Esophagus muscularis mucosa (tissue), 4 donors: ENCODE measurements around the gene PID1. TPM values are rescaled to one million over a fixed set of nuclear protein-coding genes. Genes with fewer than 3 reads are reported as not detected.

Source experiments
- DNase-seq: peaks from one replicate; pipeline ENCODE4 v3.0.0-alpha.2; 2017; ENCODE audit errors: extremely low spot score
- H3K27ac ChIP-seq, 4 donors: fragments of 200-600 bp; sonication (generic); replicated peaks in 1 of 4; 1 replicate in 3 of 4; 2 replicates in 1 of 4; pipeline ENCODE4 v1.5.1; 2016 to 2019; ENCODE audit warnings: mild to moderate bottlenecking in 1 of 4
- H3K27me3 ChIP-seq, 4 donors: fragments of 200-600 bp; sonication (generic); one replicate each; pipeline versions ENCODE4 v1.5.1 to v1.6.0; 2016 to 2019
- H3K36me3 ChIP-seq, 4 donors: fragments of 200-600 bp; sonication (generic); one replicate each; pipeline ENCODE4 v1.5.1; 2016 to 2019
- H3K4me1 ChIP-seq, 4 donors: fragments of 200-600 bp; sonication (generic); one replicate each; pipeline ENCODE4 v1.5.1; 2016 to 2019
- H3K4me3 ChIP-seq, 4 donors: fragments of 200-600 bp; sonication (generic); 1 replicate in 2 of 4; 2 replicates in 2 of 4; pipeline ENCODE4 v1.5.1; 2016 to 2019; ENCODE audit warnings: mild to moderate bottlenecking in 4 of 4, moderate library complexity in 1 of 4
- H3K9me3 ChIP-seq, 4 donors: fragments of 200-600 bp; sonication (generic); 1 replicate in 3 of 4; 2 replicates in 1 of 4; pipeline ENCODE4 v1.5.1; 2016 to 2019
- CTCF ChIP-seq, 3 experiments: fragments of 200-600 bp in 2 of 3; fragments of 450-650 bp in 1 of 3; sonication (generic) in 2 of 3; IDR thresholded peaks; one replicate each; pipeline ENCODE4 v1.5.1; 2017 to 2019; ENCODE audit warnings: antibody characterized with exemption in 3 of 3, mild to moderate bottlenecking in 2 of 3, moderate library complexity in 1 of 3
- EP300 ChIP-seq: sonication (generic); formaldehyde crosslinking; IDR thresholded peaks from one replicate; pipeline ENCODE4 v1.6.1; 2017; ENCODE audit warnings: antibody characterized with exemption
- POLR2A ChIP-seq: fragments of 450-650 bp; IDR thresholded peaks from one replicate; pipeline ENCODE4 v1.6.1; 2017; ENCODE audit warnings: antibody characterized with exemption, moderate library complexity, mild to moderate bottlenecking, low read depth
- POLR2AphosphoS5 ChIP-seq, 2 donors: sonication (generic); formaldehyde crosslinking; IDR thresholded peaks; one replicate each; pipeline ENCODE4 v1.6.1; 2017; ENCODE audit warnings: antibody characterized with exemption in 2 of 2
- WGBS: methylation state at CpG from one replicate; pipeline ENCODE4 v1.1.5; 2018; 5-methylcytosine and 5-hydroxymethylcytosine counted together
- intact Hi-C: fragments of 100-400 bp; cut with DNase I; formaldehyde crosslinking; loops from one replicate; pipeline ENCODE4 v1.15.1; 2023
- total RNA-seq, 4 donors: library from RNA; depleted of rRNA; stranded (reverse); fragments of >200 nt; gene quantifications; one replicate each; pipeline versions ENCODE4 v1.1.0 to v1.2.1, GENCODE V29; 2016

PID1 gene
- total RNA-seq, 4 donors from 2014 or later = 48.2 to 68.7 (median 55.4) TPM

- no peaks in the 10 kb centered on the region for H3K36me3 ChIP-seq
- intact Hi-C loops = no loop called here
- no peak overlapping the region for H3K27ac ChIP-seq
- no peak overlapping the region for H3K4me3 ChIP-seq
- peaks cover 0 to 6% (median 3%) of the 10 kb centered on the region in 4 donors for H3K9me3 ChIP-seq
- no peak for DNase-seq
- no peak for TF ChIP-seq CTCF (IDR thresholded peaks at IDR 0.05)
- TF ChIP-seq POLR2A = no peak
- TF ChIP-seq POLR2AphosphoS5 (IDR thresholded peaks at IDR 0.05) = no peak
- no peak for TF ChIP-seq EP300
- 62% methylated on average over 2 of the region's 2 CpGs for WGBS
- H3K27me3 ChIP-seq = no peaks in the 10 kb centered on the region
- H3K4me1 ChIP-seq = no peaks in the 10 kb centered on the region
Measured at GRCh38 chr2:229170171-229170570, 100.9 kb downstream of the PID1 start.

- no peak for DNase-seq
- TF ChIP-seq EP300 = no peak
- no peak for TF ChIP-seq CTCF (IDR thresholded peaks at IDR 0.05)
- no peak for TF ChIP-seq POLR2A
- no peak for TF ChIP-seq POLR2AphosphoS5 (IDR thresholded peaks at IDR 0.05)
- no peak overlapping the region for H3K4me3 ChIP-seq
- no peaks in the 10 kb centered on the region for H3K36me3 ChIP-seq
- WGBS = 69% methylated on average over 6 of the region's 6 CpGs
- H3K27me3 ChIP-seq = no peaks in the 10 kb centered on the region
- intact Hi-C loops = no loop called here
- peaks cover 0 to 6% (median 3%) of the 10 kb centered on the region in 4 donors for H3K9me3 ChIP-seq
- no peaks in the 10 kb centered on the region for H3K4me1 ChIP-seq
- H3K27ac ChIP-seq = no peak overlapping the region
Measured at GRCh38 chr2:229169751-229170150, 101.3 kb downstream of the PID1 start.

DNA sequence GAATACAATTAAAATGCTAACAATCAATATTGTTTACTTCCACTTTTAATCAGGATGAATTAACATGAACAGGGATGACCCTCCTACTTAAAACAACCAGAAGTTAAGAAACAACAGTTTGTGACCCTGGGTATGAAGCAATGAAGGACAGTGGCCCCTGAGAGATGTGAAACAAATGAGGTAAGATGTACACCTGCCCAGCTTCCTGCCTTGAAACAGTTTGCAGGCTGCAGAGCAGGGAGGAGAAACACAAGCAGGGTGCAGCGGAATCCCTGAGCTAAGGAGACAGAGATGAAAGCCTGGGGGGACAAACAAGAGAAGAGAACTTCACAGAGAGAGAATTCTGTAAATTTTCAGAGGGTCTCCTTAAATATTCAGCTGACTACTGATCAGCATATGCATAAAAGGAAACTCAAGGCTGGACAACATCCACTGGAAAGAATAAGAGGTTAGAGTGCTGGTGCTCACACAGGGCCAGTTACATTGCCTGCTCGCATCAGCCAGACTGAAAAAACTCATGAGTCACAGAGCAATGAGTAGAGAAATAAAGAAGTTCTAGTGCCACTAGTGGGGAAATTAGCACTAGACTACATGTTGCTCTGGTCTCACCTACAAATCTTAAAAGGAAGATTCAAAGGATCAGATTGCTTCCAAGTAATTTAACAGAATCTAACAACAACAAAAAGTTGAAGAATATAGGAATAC, 106.4 kb downstream of the PID1 start:
- intact Hi-C loops = no loop called here

GRCh38 chr2:229163893-229164292, 107.2 kb downstream of the PID1 start:
- TF ChIP-seq POLR2A (no peak), EP300 (no peak)
- H3K36me3 ChIP-seq = no peaks in the 10 kb centered on the region
- H3K27ac ChIP-seq = no peak overlapping the region
- 55% methylated on average over 2 of the region's 2 CpGs for WGBS
- H3K27me3 ChIP-seq = no peaks in the 10 kb centered on the region
- intact Hi-C loops = no loop called here
- no peak overlapping the region for H3K4me3 ChIP-seq
- no peaks in the 10 kb centered on the region for H3K4me1 ChIP-seq
- no peaks in the 10 kb centered on the region for H3K9me3 ChIP-seq
- no peak for DNase-seq

More for the DNA sequence above, 106.4 kb downstream of the PID1 start:
- Histone ChIP-seq H3K27ac (no peak overlapping the region), H3K36me3 (no peaks in the 10 kb centered on the region), H3K4me3 (no peak overlapping the region), H3K4me1 (no peaks in the 10 kb centered on the region), H3K27me3 (no peaks in the 10 kb centered on the region), H3K9me3 (no peaks in the 10 kb centered on the region)
- WGBS = 81% methylated on average over 2 of the region's 2 CpGs
- no peak for DNase-seq
- TF ChIP-seq CTCF (IDR thresholded peaks at IDR 0.05) (no peak), EP300 (no peak), POLR2A (no peak), POLR2AphosphoS5 (IDR thresholded peaks at IDR 0.05) (no peak)

DNA sequence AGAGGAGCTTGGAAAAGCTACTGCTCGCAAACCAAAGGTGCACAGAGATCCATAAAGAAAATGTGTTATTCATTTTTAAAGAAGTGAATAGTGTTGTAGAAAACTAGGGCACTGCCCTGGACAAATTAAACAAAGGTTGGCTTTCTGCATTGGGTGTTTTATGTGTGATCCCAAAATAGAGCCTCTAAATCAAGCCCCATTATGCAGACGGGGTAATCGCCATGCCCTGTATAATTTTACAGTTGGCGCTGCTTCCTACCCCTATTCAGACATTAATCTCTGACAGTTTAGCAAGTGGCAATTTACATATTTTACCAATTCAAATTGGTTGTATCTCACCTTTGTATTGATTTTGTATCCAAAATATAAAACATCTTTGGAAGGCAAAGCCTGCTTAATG, 109.1 kb downstream of the PID1 start:
- no peak for TF ChIP-seq EP300
- TF ChIP-seq POLR2AphosphoS5 (IDR thresholded peaks at IDR 0.05) = no peak
- no peak for TF ChIP-seq POLR2A
- no peak for TF ChIP-seq CTCF (IDR thresholded peaks at IDR 0.05)
- Histone ChIP-seq H3K36me3 (no peaks in the 10 kb centered on the region), H3K27me3 (no peaks in the 10 kb centered on the region), H3K27ac (no peak overlapping the region), H3K4me1 (no peaks in the 10 kb centered on the region), H3K9me3 (no peaks in the 10 kb centered on the region), H3K4me3 (no peak overlapping the region)
- intact Hi-C loops = no loop called here
- 90% methylated on average over 4 of the region's 4 CpGs for WGBS
- DNase-seq = no peak
